Liver (tissue), 9 donors: ENCODE data around the gene PTPRC. TPM values are rescaled to one million over a fixed set of nuclear protein-coding genes. Genes with fewer than 3 reads are reported as not detected.

Experiments used
- DNase-seq: peaks from one replicate; pipeline ENCODE4 v3.0.0-alpha.2; 2017; ENCODE audit warnings: low spot score
- H3K27ac ChIP-seq, 2 donors: one replicate each; pipeline ENCODE4 v1.7.0; 2013; ENCODE audit warnings: inconsistent platforms in 2 of 2, low read length in 2 of 2, control low read depth in 1 of 2, low read depth in 1 of 2, mild to moderate bottlenecking in 1 of 2
- H3K27me3 ChIP-seq, 4 donors: one replicate each; pipeline versions ENCODE4 v1.6.1 to v1.7.0; 2013; ENCODE audit warnings: low read length in 3 of 4, inconsistent platforms in 1 of 4, mild to moderate bottlenecking in 1 of 4, moderate library complexity in 1 of 4; ENCODE audit not compliant: control insufficient read depth in 4 of 4, insufficient read depth in 4 of 4
- H3K36me3 ChIP-seq, 4 donors: one replicate each; pipeline versions ENCODE4 v1.6.1 to v1.7.0; 2013; ENCODE audit warnings: low read length in 3 of 4, mild to moderate bottlenecking in 3 of 4, low read depth in 1 of 4, moderate library complexity in 1 of 4; ENCODE audit not compliant: control insufficient read depth in 4 of 4, insufficient read depth in 3 of 4
- H3K4me1 ChIP-seq, 4 donors: one replicate each; pipeline versions ENCODE4 v1.6.1 to v1.7.0; 2013; ENCODE audit warnings: low read length in 3 of 4, mild to moderate bottlenecking in 3 of 4, moderate library complexity in 1 of 4; ENCODE audit not compliant: control insufficient read depth in 4 of 4, insufficient read depth in 4 of 4
- H3K4me3 ChIP-seq, 3 donors: one replicate each; pipeline versions ENCODE4 v1.6.1 to v1.7.0; 2013; ENCODE audit warnings: low read length in 3 of 3, control low read depth in 1 of 3, low read depth in 1 of 3, mild to moderate bottlenecking in 1 of 3
- H3K9ac ChIP-seq, 2 donors: one replicate each; pipeline ENCODE4 v1.7.0; 2013; ENCODE audit warnings: low read length in 2 of 2, mild to moderate bottlenecking in 2 of 2, moderate library complexity in 2 of 2, control low read depth in 1 of 2, low read depth in 1 of 2
- H3K9me3 ChIP-seq, 4 donors: one replicate each; pipeline versions ENCODE4 v1.6.1 to v1.7.0; 2013; ENCODE audit warnings: low read length in 3 of 4; ENCODE audit not compliant: control insufficient read depth in 4 of 4
- EGR1 ChIP-seq, 2 donors: IDR thresholded peaks; 2 replicates each; pipeline ENCODE4 v1.6.1; 2016 to 2018; ENCODE audit warnings: antibody characterized with exemption in 2 of 2, low read depth in 2 of 2
- FOXA1 ChIP-seq: IDR thresholded peaks from 2 replicates; pipeline ENCODE4 v1.6.1; 2016; ENCODE audit warnings: antibody characterized with exemption
- FOXA2 ChIP-seq: IDR thresholded peaks from 2 replicates; pipeline ENCODE4 v1.6.1; 2016; ENCODE audit warnings: antibody characterized with exemption
- GABPA ChIP-seq, 2 donors: IDR thresholded peaks in 1 of 2; conservative IDR thresholded peaks in 1 of 2; 2 replicates each; pipeline ENCODE4 v1.6.1; 2016; ENCODE audit warnings: antibody characterized with exemption in 2 of 2, mild to moderate bottlenecking in 1 of 2, moderate library complexity in 1 of 2
- HNF4A ChIP-seq, 2 donors: conservative IDR thresholded peaks; 2 replicates each; pipeline ENCODE4 v1.6.1; 2016; ENCODE audit warnings: antibody characterized with exemption in 2 of 2, mild to moderate bottlenecking in 2 of 2
- HNF4G ChIP-seq: IDR thresholded peaks from 2 replicates; pipeline ENCODE4 v1.6.1; 2016; ENCODE audit warnings: antibody characterized with exemption
- JUND ChIP-seq, 2 donors: IDR thresholded peaks; 2 replicates each; pipeline ENCODE4 v1.6.1; 2016; ENCODE audit warnings: antibody characterized with exemption in 2 of 2
- NR2F2 ChIP-seq: IDR thresholded peaks from 2 replicates; pipeline ENCODE4 v1.6.1; 2016; ENCODE audit warnings: antibody characterized with exemption
- RAD21 ChIP-seq, 2 donors: IDR thresholded peaks; 2 replicates each; pipeline ENCODE4 v1.6.1; 2016; ENCODE audit warnings: antibody characterized with exemption in 2 of 2, mild to moderate bottlenecking in 2 of 2
- RXRA ChIP-seq, 2 donors: IDR thresholded peaks; 2 replicates each; pipeline ENCODE4 v1.6.1; 2017 to 2018; ENCODE audit warnings: antibody characterized with exemption in 2 of 2, mild to moderate bottlenecking in 1 of 2
- SP1 ChIP-seq: IDR thresholded peaks from 2 replicates; pipeline ENCODE4 v1.6.1; 2018; ENCODE audit warnings: antibody characterized with exemption, mild to moderate bottlenecking
- TAF1 ChIP-seq: conservative IDR thresholded peaks from 2 replicates; pipeline ENCODE4 v1.6.1; 2016; ENCODE audit warnings: antibody characterized with exemption, mild to moderate bottlenecking
- polyA plus RNA-seq, 2 donors: library from polyadenylated mRNA; stranded (reverse) in 1 of 2; unstranded in 1 of 2; fragments of 200-250 nt in 1 of 2; fragments of >200 nt in 1 of 2; fragmentation: Nextera tagmentation in 1 of 2; extraction: Ambion mirVana in 1 of 2; gene quantifications; one replicate each; pipeline versions ENCODE4 v1.2.1 to v1.2.3, GENCODE V29; 2013 to 2015
- total RNA-seq, 2 donors: library from RNA; depleted of rRNA; stranded (reverse); fragments of >200 nt; gene quantifications; one replicate each; pipeline ENCODE4 v1.2.3, GENCODE V29; 2014
- TF ChIP-seq, protein P1 (sequence below): IDR thresholded peaks from 2 replicates; pipeline ENCODE4 v1.6.1; 2016; ENCODE audit warnings: antibody characterized with exemption
- TF ChIP-seq, protein P2 (sequence below): IDR thresholded peaks from 2 replicates; pipeline ENCODE4 v1.6.1; 2016; ENCODE audit warnings: antibody characterized with exemption
- TF ChIP-seq, protein P3 (sequence below): IDR thresholded peaks from 2 replicates; pipeline ENCODE4 v1.6.1; 2016; ENCODE audit warnings: antibody characterized with exemption
- TF ChIP-seq, protein P4 (sequence below): IDR thresholded peaks from 2 replicates; pipeline ENCODE4 v1.6.1; 2016; ENCODE audit warnings: antibody characterized with exemption, mild to moderate bottlenecking
- TF ChIP-seq, protein P5 (sequence below): fragments of 150-350 bp; IDR thresholded peaks from 2 replicates; pipeline ENCODE4 v1.5.1; 2017; ENCODE audit warnings: improper control_type of control experiment, low read depth, low read length; ENCODE audit not compliant: missing input control
- donor health status: healthy.
- donor health status: healthy.
- donor health status: healthy.
- donor health status: healthy.
- donor health status: healthy.

Gene PTPRC
- total and polyA plus RNA-seq, 4 donors, result 5.8 to 34.1 (median 16.2) TPM

DNA sequence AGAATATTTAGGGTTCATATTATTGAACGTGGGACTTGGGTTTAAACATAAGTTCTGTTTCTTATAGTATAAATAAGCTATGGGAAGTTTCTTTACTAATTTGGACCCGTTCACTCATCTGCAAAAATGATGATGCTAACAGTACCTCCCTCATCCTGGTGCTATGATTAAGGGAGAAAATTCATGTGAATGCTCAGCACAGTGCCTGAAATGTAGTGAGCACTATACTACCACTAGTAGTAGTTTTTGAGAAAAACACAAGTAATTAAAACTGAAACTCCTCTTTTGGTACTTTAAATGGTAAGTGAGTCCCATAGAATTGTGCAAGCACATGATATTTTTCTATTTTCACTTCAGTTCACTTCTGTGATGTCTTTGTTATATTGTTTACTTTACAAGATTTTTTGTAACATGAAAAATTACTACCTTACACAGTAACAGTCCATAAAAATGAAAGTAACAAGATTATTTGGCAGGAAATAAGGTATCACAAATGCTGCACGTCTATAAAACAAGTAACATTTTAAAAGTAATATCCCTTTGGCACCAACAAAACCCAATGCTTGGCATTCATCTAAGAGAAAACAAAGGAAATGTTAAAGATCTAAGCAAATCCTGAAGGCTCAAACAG, 11.3 kb upstream of the PTPRC start (continued):
- TF ChIP-seq, protein P1, sequence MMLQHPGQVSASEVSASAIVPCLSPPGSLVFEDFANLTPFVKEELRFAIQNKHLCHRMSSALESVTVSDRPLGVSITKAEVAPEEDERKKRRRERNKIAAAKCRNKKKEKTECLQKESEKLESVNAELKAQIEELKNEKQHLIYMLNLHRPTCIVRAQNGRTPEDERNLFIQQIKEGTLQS, result no peak
- TF ChIP-seq SP1 (no peak), NR2F2 (no peak)

DNA sequence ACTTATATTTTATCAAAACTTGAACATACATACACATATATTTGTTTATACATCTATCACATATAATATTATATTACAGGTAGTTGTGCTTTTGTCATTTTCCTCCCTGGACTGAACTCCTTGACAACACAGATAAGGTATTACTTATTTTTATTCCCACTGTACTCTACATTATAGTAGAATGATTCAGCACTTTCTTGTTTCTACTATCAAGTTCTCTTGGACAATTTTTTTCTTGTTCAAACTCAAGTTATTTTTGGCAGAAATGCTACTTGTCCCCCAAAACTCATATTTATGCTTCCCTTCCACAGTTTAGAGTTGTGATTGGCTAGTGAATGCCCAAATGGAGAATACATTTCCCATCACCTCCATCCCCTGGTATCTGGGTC, 10.8 kb upstream of the PTPRC start:
- Histone ChIP-seq H3K4me3 (no peak overlapping the region), H3K27me3 (no peaks in the 10 kb centered on the region), H3K4me1 (no peaks in the 10 kb centered on the region), H3K36me3 (no peaks in the 10 kb centered on the region), H3K9ac (no peak overlapping the region), H3K27ac (no peak overlapping the region), H3K9me3 (no peaks in the 10 kb centered on the region)
- no peak for DNase-seq
- TF ChIP-seq TAF1, result no peak
- no peak for TF ChIP-seq SP1
- TF ChIP-seq, protein P1, result no peak
- TF ChIP-seq, protein P2, sequence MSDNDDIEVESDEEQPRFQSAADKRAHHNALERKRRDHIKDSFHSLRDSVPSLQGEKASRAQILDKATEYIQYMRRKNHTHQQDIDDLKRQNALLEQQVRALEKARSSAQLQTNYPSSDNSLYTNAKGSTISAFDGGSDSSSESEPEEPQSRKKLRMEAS, result no peak
- TF ChIP-seq JUND (IDR thresholded peaks at IDR 0.05), result no peak
- TF ChIP-seq HNF4A (conservative IDR thresholded peaks at IDR 0.05), result no peak
- TF ChIP-seq, protein P3, sequence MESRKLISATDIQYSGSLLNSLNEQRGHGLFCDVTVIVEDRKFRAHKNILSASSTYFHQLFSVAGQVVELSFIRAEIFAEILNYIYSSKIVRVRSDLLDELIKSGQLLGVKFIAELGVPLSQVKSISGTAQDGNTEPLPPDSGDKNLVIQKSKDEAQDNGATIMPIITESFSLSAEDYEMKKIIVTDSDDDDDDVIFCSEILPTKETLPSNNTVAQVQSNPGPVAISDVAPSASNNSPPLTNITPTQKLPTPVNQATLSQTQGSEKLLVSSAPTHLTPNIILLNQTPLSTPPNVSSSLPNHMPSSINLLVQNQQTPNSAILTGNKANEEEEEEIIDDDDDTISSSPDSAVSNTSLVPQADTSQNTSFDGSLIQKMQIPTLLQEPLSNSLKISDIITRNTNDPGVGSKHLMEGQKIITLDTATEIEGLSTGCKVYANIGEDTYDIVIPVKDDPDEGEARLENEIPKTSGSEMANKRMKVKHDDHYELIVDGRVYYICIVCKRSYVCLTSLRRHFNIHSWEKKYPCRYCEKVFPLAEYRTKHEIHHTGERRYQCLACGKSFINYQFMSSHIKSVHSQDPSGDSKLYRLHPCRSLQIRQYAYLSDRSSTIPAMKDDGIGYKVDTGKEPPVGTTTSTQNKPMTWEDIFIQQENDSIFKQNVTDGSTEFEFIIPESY, result no peak
- no peak for TF ChIP-seq FOXA2
- TF ChIP-seq HNF4G, result no peak
- no peak for TF ChIP-seq RAD21 (IDR thresholded peaks at IDR 0.05)
- TF ChIP-seq, protein P4, sequence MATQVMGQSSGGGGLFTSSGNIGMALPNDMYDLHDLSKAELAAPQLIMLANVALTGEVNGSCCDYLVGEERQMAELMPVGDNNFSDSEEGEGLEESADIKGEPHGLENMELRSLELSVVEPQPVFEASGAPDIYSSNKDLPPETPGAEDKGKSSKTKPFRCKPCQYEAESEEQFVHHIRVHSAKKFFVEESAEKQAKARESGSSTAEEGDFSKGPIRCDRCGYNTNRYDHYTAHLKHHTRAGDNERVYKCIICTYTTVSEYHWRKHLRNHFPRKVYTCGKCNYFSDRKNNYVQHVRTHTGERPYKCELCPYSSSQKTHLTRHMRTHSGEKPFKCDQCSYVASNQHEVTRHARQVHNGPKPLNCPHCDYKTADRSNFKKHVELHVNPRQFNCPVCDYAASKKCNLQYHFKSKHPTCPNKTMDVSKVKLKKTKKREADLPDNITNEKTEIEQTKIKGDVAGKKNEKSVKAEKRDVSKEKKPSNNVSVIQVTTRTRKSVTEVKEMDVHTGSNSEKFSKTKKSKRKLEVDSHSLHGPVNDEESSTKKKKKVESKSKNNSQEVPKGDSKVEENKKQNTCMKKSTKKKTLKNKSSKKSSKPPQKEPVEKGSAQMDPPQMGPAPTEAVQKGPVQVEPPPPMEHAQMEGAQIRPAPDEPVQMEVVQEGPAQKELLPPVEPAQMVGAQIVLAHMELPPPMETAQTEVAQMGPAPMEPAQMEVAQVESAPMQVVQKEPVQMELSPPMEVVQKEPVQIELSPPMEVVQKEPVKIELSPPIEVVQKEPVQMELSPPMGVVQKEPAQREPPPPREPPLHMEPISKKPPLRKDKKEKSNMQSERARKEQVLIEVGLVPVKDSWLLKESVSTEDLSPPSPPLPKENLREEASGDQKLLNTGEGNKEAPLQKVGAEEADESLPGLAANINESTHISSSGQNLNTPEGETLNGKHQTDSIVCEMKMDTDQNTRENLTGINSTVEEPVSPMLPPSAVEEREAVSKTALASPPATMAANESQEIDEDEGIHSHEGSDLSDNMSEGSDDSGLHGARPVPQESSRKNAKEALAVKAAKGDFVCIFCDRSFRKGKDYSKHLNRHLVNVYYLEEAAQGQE, result no peak
- TF ChIP-seq, protein P5, sequence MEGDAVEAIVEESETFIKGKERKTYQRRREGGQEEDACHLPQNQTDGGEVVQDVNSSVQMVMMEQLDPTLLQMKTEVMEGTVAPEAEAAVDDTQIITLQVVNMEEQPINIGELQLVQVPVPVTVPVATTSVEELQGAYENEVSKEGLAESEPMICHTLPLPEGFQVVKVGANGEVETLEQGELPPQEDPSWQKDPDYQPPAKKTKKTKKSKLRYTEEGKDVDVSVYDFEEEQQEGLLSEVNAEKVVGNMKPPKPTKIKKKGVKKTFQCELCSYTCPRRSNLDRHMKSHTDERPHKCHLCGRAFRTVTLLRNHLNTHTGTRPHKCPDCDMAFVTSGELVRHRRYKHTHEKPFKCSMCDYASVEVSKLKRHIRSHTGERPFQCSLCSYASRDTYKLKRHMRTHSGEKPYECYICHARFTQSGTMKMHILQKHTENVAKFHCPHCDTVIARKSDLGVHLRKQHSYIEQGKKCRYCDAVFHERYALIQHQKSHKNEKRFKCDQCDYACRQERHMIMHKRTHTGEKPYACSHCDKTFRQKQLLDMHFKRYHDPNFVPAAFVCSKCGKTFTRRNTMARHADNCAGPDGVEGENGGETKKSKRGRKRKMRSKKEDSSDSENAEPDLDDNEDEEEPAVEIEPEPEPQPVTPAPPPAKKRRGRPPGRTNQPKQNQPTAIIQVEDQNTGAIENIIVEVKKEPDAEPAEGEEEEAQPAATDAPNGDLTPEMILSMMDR, result no peak
- no peak for TF ChIP-seq RXRA (IDR thresholded peaks at IDR 0.05)
- no peak for TF ChIP-seq GABPA (IDR thresholded peaks at IDR 0.05 in 1 of 2, conservative IDR thresholded peaks at IDR 0.05 in 1 of 2)
- no peak for TF ChIP-seq EGR1 (IDR thresholded peaks at IDR 0.05; ENCODE audit: low read depth in 2 of 2)
- no peak for TF ChIP-seq FOXA1
